H7 (cell line): ENCODE results near the gene TMEM255B. TPM values are rescaled to one million over a fixed set of nuclear protein-coding genes. Genes with fewer than 3 reads are reported as not detected.
A peak's percentile ranks its signal among the peaks of the same experiment; 100 is the strongest.

ENCODE experiments used
- DNase-seq: peaks from one replicate; pipeline ENCODE4 v3.0.0; 2012
- H3K27me3 ChIP-seq: 2 replicates; pipeline ENCODE4 v1.6.0; 2011; ENCODE audit warnings: mild to moderate bottlenecking, low read length; ENCODE audit not compliant: control insufficient read depth, insufficient read depth
- H3K36me3 ChIP-seq: replicated peaks from 2 replicates; pipeline ENCODE4 v1.5.1; 2011; ENCODE audit warnings: low read length; ENCODE audit not compliant: control insufficient read depth, insufficient read depth
- H3K4me3 ChIP-seq: 2 replicates; pipeline ENCODE4 v1.5.1; 2011; ENCODE audit warnings: low read depth, mild to moderate bottlenecking, control low read depth, low read length, moderate library complexity; ENCODE audit not compliant: insufficient read depth
- total RNA-seq: library from RNA; depleted of rRNA; stranded (reverse); fragments of >200 nt; shearing (Covaris generic); gene quantifications from 2 replicates; pipeline ENCODE4 v1.2.3, GENCODE V29; 2014

TMEM255B gene
- total RNA-seq, 1 experiment from 2014 or later, result 2.7 TPM

GRCh38 chr13:113854238-113855011 lies 95.4 kb downstream of the TMEM255B start:
- Histone ChIP-seq H3K36me3 (no peaks in the 10 kb centered on the region), H3K4me3 (no peak overlapping the region), H3K27me3 (no peaks in the 10 kb centered on the region)
- DNase-seq, result peak; percentile 72

GRCh38 chr13:113855012-113855921 lies 96.2 kb downstream of the TMEM255B start:
- DNase-seq, result peak; percentile 51
- H3K4me3 ChIP-seq, result no peak overlapping the region
- no peaks in the 10 kb centered on the region for H3K27me3 ChIP-seq
- H3K36me3 ChIP-seq, result no peaks in the 10 kb centered on the region

GRCh38 chr13:113855931-113856715 lies 97.1 kb downstream of the TMEM255B start:
- peak; percentile 41 for DNase-seq
- H3K4me3 ChIP-seq, result no peak overlapping the region
- no peaks in the 10 kb centered on the region for H3K27me3 ChIP-seq
- no peaks in the 10 kb centered on the region for H3K36me3 ChIP-seq

- no peak overlapping the region for H3K4me3 ChIP-seq
- DNase-seq, result peak; percentile 51
- no peaks in the 10 kb centered on the region for H3K27me3 ChIP-seq
- no peaks in the 10 kb centered on the region for H3K36me3 ChIP-seq
These were observed 97.7 kb downstream of the TMEM255B start for GRCh38 chr13:113856716-113857065.

- Histone ChIP-seq H3K4me3 (no peak overlapping the region), H3K27me3 (no peaks in the 10 kb centered on the region; the same call in 1 of the 2 replicates), H3K36me3 (no peaks in the 10 kb centered on the region)
- peak; percentile 76 for DNase-seq
These were observed 98.6 kb downstream of the TMEM255B start for GRCh38 chr13:113857531-113858195.

GRCh38 chr13:113859311-113860050 lies 100.5 kb downstream of the TMEM255B start:
- no peak for DNase-seq
- Histone ChIP-seq H3K4me3 (no peak overlapping the region), H3K27me3 (peaks cover 11% of the 10 kb centered on the region), H3K36me3 (no peaks in the 10 kb centered on the region)

GRCh38 chr13:113860051-113860664 lies 101.1 kb downstream of the TMEM255B start:
- Histone ChIP-seq H3K4me3 (no peak overlapping the region), H3K36me3 (no peaks in the 10 kb centered on the region), H3K27me3 (peaks cover 15% of the 10 kb centered on the region)
- DNase-seq, result peak; percentile 79

- H3K36me3 ChIP-seq, result no peaks in the 10 kb centered on the region
- H3K27me3 ChIP-seq, result peaks cover 18% of the 10 kb centered on the region
- H3K4me3 ChIP-seq, result no peak overlapping the region
- DNase-seq, result peak; percentile 94
These were observed 101.8 kb downstream of the TMEM255B start for GRCh38 chr13:113860665-113861432.

- Histone ChIP-seq H3K27me3 (peaks cover 19% of the 10 kb centered on the region), H3K36me3 (no peaks in the 10 kb centered on the region), H3K4me3 (no peak overlapping the region)
- DNase-seq, result peak; percentile 62
These were observed 102.5 kb downstream of the TMEM255B start for GRCh38 chr13:113861433-113862030.

- no peaks in the 10 kb centered on the region for H3K36me3 ChIP-seq
- H3K27me3 ChIP-seq, result peaks cover 19% of the 10 kb centered on the region
- peak; percentile 63 for DNase-seq
- H3K4me3 ChIP-seq, result peak overlapping the region; percentile 60; the same call in 1 of the 2 replicates
These were observed 103.3 kb downstream of the TMEM255B start for GRCh38 chr13:113862191-113862930.

- peak overlapping the region; percentile 60 for H3K4me3 ChIP-seq
- no peaks in the 10 kb centered on the region for H3K36me3 ChIP-seq
- peak; percentile 89 for DNase-seq
- peaks cover 19% of the 10 kb centered on the region for H3K27me3 ChIP-seq
These were observed 104.0 kb downstream of the TMEM255B start for GRCh38 chr13:113862931-113863523.
